ENCODE data around the gene ALPL. TPM values are rescaled to one million over a fixed set of nuclear protein-coding genes. Genes with fewer than 3 reads are reported as not detected.

Gene ALPL
- total and polyA plus RNA-seq, 10 of the 15 experiments (the other 5 are each of a cell fraction or from before 2014, with no cell fraction given): 0.07 to 0.59 (median 0.31) TPM; not detected in 2

- TF ChIP-seq CUX1 (IDR thresholded peaks at IDR 0.05; ENCODE audit: insufficient replicate concordance, low read depth, low read length) (no peak), YY1 (IDR thresholded peaks at IDR 0.05; ENCODE audit: low read depth, low read length) (no peak), ZSCAN29 (IDR thresholded peaks at IDR 0.05) (no peak), PML (IDR thresholded peaks at IDR 0.05; ENCODE audit: low read length) (no peak), KLF5 (IDR thresholded peaks at IDR 0.05; ENCODE audit: partially characterized antibody) (no peak), MTA2 (IDR thresholded peaks at IDR 0.05; ENCODE audit: low read depth) (no peak)
Measured at GRCh38 chr1:21489146-21489545, 20.1 kb upstream of the ALPL start (continued).

- Histone ChIP-seq H3K4me2 (ENCODE audit: control insufficient read depth, insufficient read depth) (no peak overlapping the region), H3K9ac (ENCODE audit: control insufficient read depth, insufficient read depth, low read length) (no peak overlapping the region), H3K27ac (ENCODE audit: control insufficient read depth, insufficient read depth) (no peak overlapping the region), H3K4me1 (ENCODE audit: control insufficient read depth, insufficient read depth, low read length) (peaks cover 3% of the 10 kb centered on the region), H3K4me3 (no peak overlapping the region), H2AFZ (ENCODE audit: control insufficient read depth, low read depth, low read length) (no peak overlapping the region), H3K79me2 (ENCODE audit: control insufficient read depth, insufficient read depth, low read length) (no peaks in the 10 kb centered on the region), H3K36me3 (ENCODE audit: control insufficient read depth in 2 of 2, insufficient read depth in 2 of 2, low read length in 1 of 2) (no peaks in the 10 kb centered on the region), H3K9me3 (replicated peaks; ENCODE audit: control insufficient read depth, insufficient read depth, low read length) (no peaks in the 10 kb centered on the region; the same call in 2 of the 3 replicates), H3K27me3 (replicated peaks in 1 of 2; ENCODE audit: control insufficient read depth in 2 of 2, insufficient read depth in 2 of 2, low read length in 1 of 2) (no peaks in the 10 kb centered on the region; a peak in 1 of 4 replicates), H4K20me1 (ENCODE audit: control insufficient read depth, insufficient read depth) (no peaks in the 10 kb centered on the region)
- ChIA-PET RAD21 (ENCODE audit: unreplicated experiment) (interaction anchor here (1.1 to 1.5 kb wide), 3 partner anchors 118 to 236 kb away, joined by 3 to 6 read pairs (median 3); no protein-coding TSS in a partner anchor), SMC1A (ENCODE audit: uncharacterized antibody, unreplicated experiment) (interaction anchor here (0.8 kb wide), 1 partner anchor 122 kb away, joined by 3 read pairs; no protein-coding TSS in a partner anchor), POLR2A (no interaction called here), CTCF (interaction anchor here (0.9 to 3.7 kb wide), 8 partner anchors 27 to 273 kb away, joined by 3 to 34 read pairs (median 4); no protein-coding TSS in a partner anchor)
- FAIRE-seq: no peak
- DNase-seq (ENCODE audit: low read depth, low spot score): no peak
- peak; percentile 88 for ATAC-seq
- in situ Hi-C loops (cut with MboI): no loop called here
- BruUV-seq (replicated peaks): no TSS peak
- intact Hi-C loops (cut with micrococcal nuclease; ENCODE audit: unreplicated experiment): loop anchor here (5.0 kb wide), 1 partner anchor 119 kb away; no protein-coding TSS in a partner anchor
- 60% methylated on average over 11 of the region's 11 CpGs for WGBS (ENCODE audit: insufficient coverage, insufficient replicate concordance, low lambda C conversion rate, missing lambda C conversion rate)
- TF ChIP-seq ELK1 (IDR thresholded peaks at IDR 0.05; ENCODE audit: low read depth, low read length) (no peak), PBX3 (IDR thresholded peaks at IDR 0.05; ENCODE audit: insufficient replicate concordance, low read depth, low read length) (no peak), BMI1 (IDR thresholded peaks at IDR 0.05; ENCODE audit: borderline replicate concordance) (no peak), FOXM1 (IDR thresholded peaks at IDR 0.05; ENCODE audit: low read depth, low read length) (no peak), ZNF384 (IDR thresholded peaks at IDR 0.05; ENCODE audit: borderline replicate concordance, low read depth, low read length) (no peak), RAD21 (IDR thresholded peaks at IDR 0.05; ENCODE audit: insufficient read depth, low read depth, low read length) (peak; percentile 32; the same call in 1 of the 2 replicates), SMC3 (IDR thresholded peaks at IDR 0.05; ENCODE audit: borderline replicate concordance, low read length) (peak; percentile 30; the same call in 1 of the 2 replicates), CHD2 (IDR thresholded peaks at IDR 0.05; ENCODE audit: borderline replicate concordance, low read depth, low read length) (no peak)
Measured at GRCh38 chr1:21490774-21491487, 18.3 kb upstream of the ALPL start.

Measured in GM12878 (cell line).